Keratinocyte (primary cell): Measurements from ENCODE around the gene ARID5B. TPM values are rescaled to one million over a fixed set of nuclear protein-coding genes. Genes with fewer than 3 reads are reported as not detected.

ENCODE experiments used
- DNase-seq: peaks from one replicate; pipeline ENCODE4 v3.0.0-alpha.2; 2011; ENCODE audit warnings: low read depth, missing footprints, low spot score
- FAIRE-seq: peaks from 2 replicates; lab custom pipeline; 2011; peaks lifted over from hg19 to GRCh38; lab: Jason Lieb, UNC
- H2AFZ ChIP-seq: 2 replicates; pipeline ENCODE4 v1.6.0; 2012; ENCODE audit warnings: low read length, control low read depth, inconsistent platforms; ENCODE audit not compliant: control insufficient read depth
- H3K27ac ChIP-seq: 2 replicates; pipeline ENCODE4 v1.5.1; 2011; ENCODE audit warnings: low read length; ENCODE audit not compliant: control insufficient read depth, insufficient read depth
- H3K27me3 ChIP-seq: 3 replicates; pipeline ENCODE4 v1.6.0; 2011; ENCODE audit warnings: low read length; ENCODE audit not compliant: control insufficient read depth, insufficient read depth; ENCODE audit errors: extremely low read depth
- H3K36me3 ChIP-seq, 2 experiments: 2 replicates in 1 of 2; 3 replicates in 1 of 2; pipeline ENCODE4 v1.5.1; 2011; ENCODE audit warnings: low read length in 2 of 2, mild to moderate bottlenecking in 1 of 2; ENCODE audit not compliant: control insufficient read depth in 2 of 2, insufficient read depth in 2 of 2; ENCODE audit errors: extremely low read depth in 1 of 2
- H3K4me1 ChIP-seq: 3 replicates; pipeline ENCODE4 v1.5.1; 2011; ENCODE audit warnings: low read length; ENCODE audit not compliant: control insufficient read depth, insufficient read depth; ENCODE audit errors: extremely low read depth
- H3K4me2 ChIP-seq: 3 replicates; pipeline ENCODE4 v1.6.0; 2011; ENCODE audit warnings: low read depth, low read length; ENCODE audit not compliant: control insufficient read depth, insufficient read depth; ENCODE audit errors: extremely low read depth
- H3K4me3 ChIP-seq, 3 experiments: fragments of 200-600 bp in 1 of 3; sonication (generic) in 1 of 3; 2 replicates in 2 of 3; 3 replicates in 1 of 3; pipeline ENCODE4 v1.5.1; 2011 to 2016; ENCODE audit warnings: low read length in 3 of 3, mild to moderate bottlenecking in 3 of 3, control low read depth in 2 of 3, inconsistent platforms in 1 of 3, low read depth in 1 of 3, mixed read lengths in 1 of 3, mixed run types in 1 of 3, moderate library complexity in 1 of 3; ENCODE audit not compliant: control insufficient read depth in 2 of 3, insufficient read depth in 2 of 3; ENCODE audit errors: extremely low read depth in 1 of 3
- H3K79me2 ChIP-seq: 2 replicates; pipeline ENCODE4 v1.6.0; 2012; ENCODE audit warnings: low read length; ENCODE audit not compliant: control insufficient read depth, insufficient read depth
- H3K9ac ChIP-seq: 3 replicates; pipeline ENCODE4 v1.6.0; 2011; ENCODE audit warnings: low read length; ENCODE audit not compliant: control insufficient read depth, insufficient read depth; ENCODE audit errors: extremely low read depth
- H3K9me1 ChIP-seq: 3 replicates; pipeline ENCODE4 v1.6.0; 2011; ENCODE audit warnings: low read length; ENCODE audit not compliant: control insufficient read depth, insufficient read depth; ENCODE audit errors: extremely low read depth
- H3K9me3 ChIP-seq: 2 replicates; pipeline ENCODE4 v1.5.1; 2012; ENCODE audit warnings: low read depth, low read length; ENCODE audit not compliant: control insufficient read depth
- H4K20me1 ChIP-seq: 3 replicates; pipeline ENCODE4 v1.6.0; 2011; ENCODE audit warnings: low read length; ENCODE audit not compliant: control insufficient read depth, insufficient read depth; ENCODE audit errors: extremely low read depth
- CTCF ChIP-seq, 3 experiments: IDR thresholded peaks in 1 of 3; conservative IDR thresholded peaks in 1 of 3; optimal IDR thresholded peaks in 1 of 3; 2 replicates in 2 of 3; 3 replicates in 1 of 3; pipeline versions ENCODE3 to v1.5.1; 2011; ENCODE audit warnings: low read length in 3 of 3, mild to moderate bottlenecking in 3 of 3, moderate library complexity in 2 of 3, control low read depth in 1 of 3, inconsistent platforms in 1 of 3; ENCODE audit not compliant: insufficient read depth in 2 of 3; ENCODE audit errors: extremely low read depth in 1 of 3
- EZH2 ChIP-seq: IDR thresholded peaks from one replicate; pipeline ENCODE4 v1.6.1; 2012; ENCODE audit warnings: inconsistent platforms, mild to moderate bottlenecking, low read length, moderate library complexity
- dilution Hi-C: fragments of 300-500 bp; cut with MboI; formaldehyde crosslinking; loops from one replicate; pipeline ENCODE4 v1.7.0; 2020; ENCODE audit warnings: low sequenced_read_pairs; ENCODE audit not compliant: extremely low pct_ligation_motif_present
- polyA plus RNA-seq, 5 experiments: library from polyadenylated mRNA; depleted of rRNA in 3 of 5; stranded (reverse) in 3 of 5; stranded (forward) in 1 of 5; unstranded in 1 of 5; fragments of >200 nt; gene quantifications; 1 replicate in 1 of 5; 2 replicates in 3 of 5; 3 replicates in 1 of 5; pipeline versions ENCODE4 v1.2.1 to v1.2.3, GENCODE V29; 2011 to 2012; ENCODE audit warnings: missing spikeins in 2 of 5, low read depth in 1 of 5, low replicate concordance in 1 of 5

Gene ARID5B
- polyA plus RNA-seq, 1 donor (not counting 4 experiments of a cell fraction or from before 2014, with no cell fraction given) = 7.0 TPM

- Histone ChIP-seq H3K9me3 (no peaks in the 10 kb centered on the region), H3K36me3 (no peaks in the 10 kb centered on the region), H3K4me3 (no peak overlapping the region), H3K4me2 (no peak overlapping the region), H3K9ac (no peak overlapping the region), H4K20me1 (no peaks in the 10 kb centered on the region), H3K27ac (no peak overlapping the region), H3K9me1 (no peaks in the 10 kb centered on the region), H3K4me1 (peaks cover 3% of the 10 kb centered on the region), H2AFZ (no peak overlapping the region), H3K27me3 (no peaks in the 10 kb centered on the region), H3K79me2 (no peaks in the 10 kb centered on the region)
- TF ChIP-seq EZH2 (no peak), CTCF (optimal IDR thresholded peaks at IDR 0.05 in 1 of 3, IDR thresholded peaks at IDR 0.05 in 1 of 3, conservative IDR thresholded peaks at IDR 0.05 in 1 of 3; ENCODE audit: extremely low read depth in 1 of 3, insufficient read depth in 2 of 3, low read length in 3 of 3) (no peak)
- dilution Hi-C loops = no loop called here
- DNase-seq (no peak), FAIRE-seq (peak; percentile 39)
Observed at GRCh38 chr10:62112300-62112699, 210.8 kb downstream of the ARID5B start.

- no peak overlapping the region for H3K4me3 ChIP-seq
- dilution Hi-C loops = no loop called here
- H4K20me1 ChIP-seq = no peaks in the 10 kb centered on the region
- H3K4me2 ChIP-seq = no peak overlapping the region
- no peak overlapping the region for H3K9ac ChIP-seq
- no peak for DNase-seq
- TF ChIP-seq CTCF (optimal IDR thresholded peaks at IDR 0.05 in 1 of 3, IDR thresholded peaks at IDR 0.05 in 1 of 3, conservative IDR thresholded peaks at IDR 0.05 in 1 of 3; ENCODE audit: extremely low read depth in 1 of 3, insufficient read depth in 2 of 3, low read length in 3 of 3) = no peak
- no peak for TF ChIP-seq EZH2
- no peak overlapping the region for H2AFZ ChIP-seq
- no peaks in the 10 kb centered on the region for H3K9me1 ChIP-seq
- H3K27me3 ChIP-seq = no peaks in the 10 kb centered on the region
- peaks cover 3% of the 10 kb centered on the region for H3K4me1 ChIP-seq
- FAIRE-seq = no peak
- H3K36me3 ChIP-seq = no peaks in the 10 kb centered on the region
- H3K9me3 ChIP-seq = no peaks in the 10 kb centered on the region
- H3K27ac ChIP-seq = no peak overlapping the region
- no peaks in the 10 kb centered on the region for H3K79me2 ChIP-seq
Observed at GRCh38 chr10:62112963-62113362, 211.5 kb downstream of the ARID5B start.
